ENCODE measurements around the gene CCDC146.
"Not testable (repeated sequence)": the region's sequence is repeated elsewhere in the genome, so short reads cannot be mapped to it uniquely, and the experiment has no call there.

DNA sequence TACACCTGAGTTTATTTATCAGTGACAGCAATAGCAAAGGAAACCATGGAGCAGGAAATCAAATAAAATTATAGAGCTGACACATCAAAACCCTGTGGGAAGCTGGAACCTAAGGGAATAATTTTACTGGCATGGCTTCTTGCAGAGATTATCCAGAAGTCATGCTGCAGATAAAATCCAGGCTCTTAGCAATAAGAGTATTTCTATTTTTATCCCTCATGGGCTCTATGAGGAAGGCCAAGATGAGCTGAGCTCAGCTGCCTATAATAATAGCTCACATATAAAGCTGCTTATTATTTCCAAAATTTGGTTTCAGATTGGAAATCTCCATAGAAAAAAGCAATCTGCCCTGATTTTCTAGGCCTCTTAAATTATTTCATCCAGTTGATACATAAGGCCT lies 43.3 kb upstream of the CCDC146 start:
- TF ChIP-seq, protein P1, sequence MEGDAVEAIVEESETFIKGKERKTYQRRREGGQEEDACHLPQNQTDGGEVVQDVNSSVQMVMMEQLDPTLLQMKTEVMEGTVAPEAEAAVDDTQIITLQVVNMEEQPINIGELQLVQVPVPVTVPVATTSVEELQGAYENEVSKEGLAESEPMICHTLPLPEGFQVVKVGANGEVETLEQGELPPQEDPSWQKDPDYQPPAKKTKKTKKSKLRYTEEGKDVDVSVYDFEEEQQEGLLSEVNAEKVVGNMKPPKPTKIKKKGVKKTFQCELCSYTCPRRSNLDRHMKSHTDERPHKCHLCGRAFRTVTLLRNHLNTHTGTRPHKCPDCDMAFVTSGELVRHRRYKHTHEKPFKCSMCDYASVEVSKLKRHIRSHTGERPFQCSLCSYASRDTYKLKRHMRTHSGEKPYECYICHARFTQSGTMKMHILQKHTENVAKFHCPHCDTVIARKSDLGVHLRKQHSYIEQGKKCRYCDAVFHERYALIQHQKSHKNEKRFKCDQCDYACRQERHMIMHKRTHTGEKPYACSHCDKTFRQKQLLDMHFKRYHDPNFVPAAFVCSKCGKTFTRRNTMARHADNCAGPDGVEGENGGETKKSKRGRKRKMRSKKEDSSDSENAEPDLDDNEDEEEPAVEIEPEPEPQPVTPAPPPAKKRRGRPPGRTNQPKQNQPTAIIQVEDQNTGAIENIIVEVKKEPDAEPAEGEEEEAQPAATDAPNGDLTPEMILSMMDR (conservative IDR thresholded peaks at IDR 0.05) = not testable (repeated sequence)
- not testable (repeated sequence) for TF ChIP-seq ZFX (IDR thresholded peaks at IDR 0.05)

Measured in C4-2B (cell line).